ENCODE data around the gene SV2B.
"Not testable (repeated sequence)": the region's sequence is repeated elsewhere in the genome, so short reads cannot be mapped to it uniquely, and the experiment has no call there.

Gene SV2B

GRCh38 chr15:91335702-91336101 is 235.6 kb downstream of the SV2B start:
- DNase-seq: no peak

- DNase-seq: no peak
These were observed 236.6 kb downstream of the SV2B start for GRCh38 chr15:91336687-91337086.

DNA sequence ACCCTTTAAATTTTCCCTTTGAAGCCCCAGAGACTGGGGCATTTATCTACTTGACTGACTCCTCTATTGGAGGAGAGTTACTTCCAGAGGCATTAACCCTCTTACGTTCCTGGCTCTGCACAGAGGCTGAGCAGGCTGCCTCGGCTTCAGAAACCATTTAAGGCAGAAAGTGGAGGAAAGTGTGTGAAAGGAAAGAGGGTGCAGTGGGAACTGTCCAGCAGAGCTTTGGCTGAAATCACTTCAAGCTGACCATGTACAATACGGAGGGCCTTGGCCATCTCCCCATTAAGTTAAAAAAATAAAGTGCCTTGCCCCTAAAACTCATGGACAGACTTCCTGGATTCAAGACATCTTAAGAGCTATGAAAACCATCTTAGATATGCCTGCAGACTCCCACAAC is 238.7 kb downstream of the SV2B start:
- DNase-seq: no peak

DNA sequence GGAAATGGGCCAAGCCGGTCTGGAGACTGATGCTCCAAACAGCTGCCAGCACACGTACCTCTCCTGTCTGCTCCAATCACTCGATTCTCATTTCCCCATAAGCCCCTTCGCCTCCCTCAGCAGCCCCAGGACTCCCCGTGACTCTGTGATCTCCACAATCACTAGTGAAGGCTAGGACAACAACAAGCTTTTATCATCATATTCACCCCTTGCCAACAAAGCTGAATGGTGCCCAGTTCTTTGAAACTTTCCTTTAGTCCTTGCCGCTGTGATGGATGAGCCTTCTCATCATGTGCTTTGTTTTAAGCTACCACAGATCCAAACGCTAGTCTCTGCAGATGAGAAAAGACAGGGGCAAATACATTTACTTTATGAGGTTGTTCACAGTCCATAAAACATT is 242.0 kb downstream of the SV2B start:
- DNase-seq: no peak

GRCh38 chr15:91344912-91345311 is 244.9 kb downstream of the SV2B start:
- not testable (repeated sequence) for DNase-seq

DNA sequence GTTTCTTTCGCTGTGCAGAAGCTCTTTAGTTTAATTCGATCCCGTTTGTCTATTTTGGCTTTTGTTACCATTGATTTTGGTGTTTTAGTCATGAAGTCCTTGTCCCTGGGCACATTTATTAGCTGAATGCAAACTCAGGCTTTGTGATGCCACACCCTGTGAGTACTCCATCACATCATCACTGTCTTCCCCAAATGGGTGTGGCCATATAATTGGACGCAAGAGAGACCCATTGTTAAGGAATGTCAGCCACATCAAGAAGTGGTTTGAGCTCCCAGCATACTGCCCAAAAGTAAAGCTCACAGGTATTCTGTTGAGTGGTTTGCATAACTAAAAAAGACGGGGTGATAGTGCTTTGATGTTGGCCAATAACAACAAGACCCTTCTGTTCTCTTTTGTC is 245.7 kb downstream of the SV2B start:
- DNase-seq: no peak

- DNase-seq: no peak
These were observed 246.2 kb downstream of the SV2B start for GRCh38 chr15:91346259-91346658.

DNA sequence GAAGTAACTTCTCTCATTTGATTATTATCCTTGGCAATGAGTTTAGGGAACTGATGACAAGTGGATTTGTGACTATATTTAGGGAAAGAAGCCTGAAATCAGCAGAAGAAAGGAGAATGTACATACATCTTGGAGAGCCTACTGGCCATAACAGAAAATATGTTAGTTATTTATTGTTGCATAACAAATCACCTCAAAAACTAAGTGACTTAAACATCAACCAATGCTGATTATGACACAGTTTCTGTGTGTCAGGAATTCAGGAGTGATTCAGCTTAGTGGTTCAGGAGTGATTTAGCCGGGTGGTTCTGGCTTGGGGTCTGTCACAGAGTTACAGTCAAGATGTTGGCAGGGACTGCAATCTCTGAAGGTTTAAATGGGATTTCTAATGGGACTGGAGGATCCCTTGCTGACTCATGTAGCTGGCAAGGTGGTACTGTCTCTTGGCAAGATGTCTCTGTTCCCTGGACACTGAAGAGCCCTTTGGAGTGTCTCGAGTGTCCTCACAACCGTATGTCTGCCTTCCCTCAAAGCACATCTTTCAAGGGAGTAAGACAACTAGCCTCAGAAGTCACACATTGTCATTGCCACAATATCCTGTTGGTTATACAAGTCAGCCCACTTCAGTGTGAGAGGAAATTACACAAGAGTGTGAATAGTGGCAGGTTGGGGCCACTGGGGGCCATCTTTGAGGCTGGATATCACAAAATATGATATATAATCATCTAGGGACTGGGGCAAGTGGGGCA is 248.9 kb downstream of the SV2B start:
- no peak for DNase-seq
